Measurements from ENCODE around the gene NPC2. TPM values are rescaled to one million over a fixed set of nuclear protein-coding genes. Genes with fewer than 3 reads are reported as not detected.

NPC2 gene
- total RNA-seq, 1 donor from 2014 or later = 670 TPM

- Histone ChIP-seq H3K4me3 (no peak overlapping the region), H3K27me3 (ENCODE audit: low read depth) (no peaks in the 10 kb centered on the region), H3K27ac (no peak overlapping the region), H3K4me1 (no peaks in the 10 kb centered on the region), H3K36me3 (no peaks in the 10 kb centered on the region), H3K9me3 (no peaks in the 10 kb centered on the region)
- DNase-seq (no peak), ATAC-seq (peak in 1 of 2 donors; percentile 8)
- intact Hi-C loops (cut with DNase I) = no loop called here
- no peak for TF ChIP-seq CTCF (IDR thresholded peaks at IDR 0.05)
These were observed 42.7 kb upstream of the NPC2 start for GRCh38 chr14:74535756-74536325.

- no peak for ATAC-seq
These were observed 40.5 kb upstream of the NPC2 start for GRCh38 chr14:74533576-74533975.

GRCh38 chr14:74532246-74532645, 39.1 kb upstream of the NPC2 start:
- DNase-seq (no peak), ATAC-seq (no peak)
- no peak for TF ChIP-seq CTCF (IDR thresholded peaks at IDR 0.05)
- Histone ChIP-seq H3K36me3 (peaks cover 6% of the 10 kb centered on the region), H3K4me1 (no peaks in the 10 kb centered on the region), H3K27ac (no peak overlapping the region), H3K9me3 (no peaks in the 10 kb centered on the region), H3K4me3 (no peak overlapping the region), H3K27me3 (ENCODE audit: low read depth) (no peaks in the 10 kb centered on the region)
- intact Hi-C loops (cut with DNase I) = no loop called here

More at GRCh38 chr14:74533576-74533975, 40.5 kb upstream of the NPC2 start:
- Histone ChIP-seq H3K27me3 (ENCODE audit: low read depth) (no peaks in the 10 kb centered on the region), H3K4me1 (no peaks in the 10 kb centered on the region), H3K4me3 (no peak overlapping the region), H3K9me3 (no peaks in the 10 kb centered on the region), H3K27ac (no peak overlapping the region), H3K36me3 (peaks cover 4% of the 10 kb centered on the region)
- no peak for DNase-seq
- intact Hi-C loops (cut with DNase I) = no loop called here
- TF ChIP-seq CTCF (IDR thresholded peaks at IDR 0.05) = no peak

- Histone ChIP-seq H3K36me3 (peaks cover 6% of the 10 kb centered on the region), H3K4me3 (no peak overlapping the region), H3K27me3 (ENCODE audit: low read depth) (no peaks in the 10 kb centered on the region), H3K27ac (no peak overlapping the region), H3K9me3 (no peaks in the 10 kb centered on the region), H3K4me1 (no peaks in the 10 kb centered on the region)
- intact Hi-C loops (cut with DNase I) = no loop called here
- DNase-seq (no peak), ATAC-seq (peak; percentile 15 to 34)
- TF ChIP-seq CTCF (IDR thresholded peaks at IDR 0.05) = peak; percentile 17
These were observed 38.4 kb upstream of the NPC2 start for GRCh38 chr14:74531467-74531866.

- Histone ChIP-seq H3K9me3 (no peaks in the 10 kb centered on the region), H3K36me3 (peaks cover 6% of the 10 kb centered on the region), H3K27ac (no peak overlapping the region), H3K27me3 (ENCODE audit: low read depth) (no peaks in the 10 kb centered on the region), H3K4me3 (no peak overlapping the region), H3K4me1 (no peaks in the 10 kb centered on the region)
- DNase-seq (no peak), ATAC-seq (no peak)
- TF ChIP-seq CTCF (IDR thresholded peaks at IDR 0.05) = no peak
- intact Hi-C loops (cut with DNase I) = no loop called here
These were observed 37.9 kb upstream of the NPC2 start for GRCh38 chr14:74531006-74531405.

Data from lower lobe of right lung (tissue), 2 donors.